Measurements from ENCODE around the gene PPDPF. TPM values are rescaled to one million over a fixed set of nuclear protein-coding genes. Genes with fewer than 3 reads are reported as not detected.

The PPDPF gene
- total RNA-seq, 1 donor from 2014 or later: 4.1 TPM

DNA sequence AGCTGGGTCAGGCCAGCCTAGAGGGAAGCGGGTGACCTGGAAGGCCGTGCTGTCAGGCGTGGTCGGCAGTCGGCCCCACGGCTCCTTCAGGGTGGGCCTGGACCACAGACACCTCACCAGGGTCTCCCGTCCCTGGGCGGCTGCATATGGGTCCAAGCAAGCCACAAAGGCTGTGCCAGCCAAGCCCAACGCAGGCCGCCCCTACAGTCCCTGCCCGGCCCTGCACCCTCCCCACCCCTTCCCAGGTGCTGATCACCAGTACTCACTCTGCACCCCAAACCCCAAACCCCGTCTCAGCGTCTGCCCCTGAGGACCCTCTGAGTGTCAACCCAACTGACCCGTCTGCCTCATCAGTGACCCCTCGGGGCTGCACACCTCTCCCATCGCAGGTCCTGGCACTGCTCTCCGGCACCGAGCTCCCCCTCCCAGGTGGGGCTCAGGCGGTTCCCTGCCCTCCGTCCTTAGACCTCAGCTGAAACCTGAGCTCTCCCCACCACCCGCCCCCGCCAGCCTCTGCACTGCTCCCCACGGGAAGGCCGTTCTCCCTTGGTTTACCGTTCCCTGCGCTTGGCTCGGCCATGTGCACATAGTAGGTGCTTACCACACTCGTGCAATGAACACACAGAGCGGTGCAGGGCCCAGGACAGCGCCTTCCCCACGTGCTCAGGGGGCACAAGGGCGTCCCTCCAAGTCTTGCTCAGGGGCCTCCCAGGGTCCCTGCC lies 1.5 kb upstream of the PPDPF start:
- peaks cover 19% of the 10 kb centered on the region for H3K4me1 ChIP-seq
- H3F3A ChIP-seq (ENCODE audit: low read depth): peaks cover 21% of the 10 kb centered on the region
- H3K36me3 Mint-ChIP-seq: peaks cover 11% of the 10 kb centered on the region
- no peaks in the 10 kb centered on the region for H3K9me3 ChIP-seq (ENCODE audit: low read depth)
- no peak overlapping the region for H3K27ac ChIP-seq
- peak overlapping the region; percentile 87 for H3K4me3 Mint-ChIP-seq
- no peak overlapping the region for H3K9ac ChIP-seq
- peak overlapping the region; percentile 89 for H2AFZ ChIP-seq (replicated peaks)
- peaks cover 19% of the 10 kb centered on the region for H3K27me3 ChIP-seq
- DNase-seq (ENCODE audit: low spot score): no peak
- no peaks in the 10 kb centered on the region for H3K36me3 ChIP-seq
- TF ChIP-seq EZH2phosphoT487 (IDR thresholded peaks at IDR 0.05) (no peak), EZH2 (IDR thresholded peaks at IDR 0.05) (no peak)
- TF ChIP-seq, protein P1, sequence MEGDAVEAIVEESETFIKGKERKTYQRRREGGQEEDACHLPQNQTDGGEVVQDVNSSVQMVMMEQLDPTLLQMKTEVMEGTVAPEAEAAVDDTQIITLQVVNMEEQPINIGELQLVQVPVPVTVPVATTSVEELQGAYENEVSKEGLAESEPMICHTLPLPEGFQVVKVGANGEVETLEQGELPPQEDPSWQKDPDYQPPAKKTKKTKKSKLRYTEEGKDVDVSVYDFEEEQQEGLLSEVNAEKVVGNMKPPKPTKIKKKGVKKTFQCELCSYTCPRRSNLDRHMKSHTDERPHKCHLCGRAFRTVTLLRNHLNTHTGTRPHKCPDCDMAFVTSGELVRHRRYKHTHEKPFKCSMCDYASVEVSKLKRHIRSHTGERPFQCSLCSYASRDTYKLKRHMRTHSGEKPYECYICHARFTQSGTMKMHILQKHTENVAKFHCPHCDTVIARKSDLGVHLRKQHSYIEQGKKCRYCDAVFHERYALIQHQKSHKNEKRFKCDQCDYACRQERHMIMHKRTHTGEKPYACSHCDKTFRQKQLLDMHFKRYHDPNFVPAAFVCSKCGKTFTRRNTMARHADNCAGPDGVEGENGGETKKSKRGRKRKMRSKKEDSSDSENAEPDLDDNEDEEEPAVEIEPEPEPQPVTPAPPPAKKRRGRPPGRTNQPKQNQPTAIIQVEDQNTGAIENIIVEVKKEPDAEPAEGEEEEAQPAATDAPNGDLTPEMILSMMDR (IDR thresholded peaks at IDR 0.05): no peak
- peaks cover 33% of the 10 kb centered on the region for H4K20me1 ChIP-seq (ENCODE audit: low read depth)
- H3K4me1 Mint-ChIP-seq: peaks cover 10% of the 10 kb centered on the region
- H3K27ac Mint-ChIP-seq: no peak overlapping the region
- H3K4me3 ChIP-seq: peak overlapping the region; percentile 74
- H3K9me3 Mint-ChIP-seq: no peaks in the 10 kb centered on the region
- peaks cover 4% of the 10 kb centered on the region for H3K27me3 Mint-ChIP-seq (ENCODE audit: insufficient read depth, low read depth)
- peak overlapping the region; percentile 99 for H3K4me2 ChIP-seq
- H3K79me2 ChIP-seq (ENCODE audit: low read depth): peaks cover 23% of the 10 kb centered on the region

DNA sequence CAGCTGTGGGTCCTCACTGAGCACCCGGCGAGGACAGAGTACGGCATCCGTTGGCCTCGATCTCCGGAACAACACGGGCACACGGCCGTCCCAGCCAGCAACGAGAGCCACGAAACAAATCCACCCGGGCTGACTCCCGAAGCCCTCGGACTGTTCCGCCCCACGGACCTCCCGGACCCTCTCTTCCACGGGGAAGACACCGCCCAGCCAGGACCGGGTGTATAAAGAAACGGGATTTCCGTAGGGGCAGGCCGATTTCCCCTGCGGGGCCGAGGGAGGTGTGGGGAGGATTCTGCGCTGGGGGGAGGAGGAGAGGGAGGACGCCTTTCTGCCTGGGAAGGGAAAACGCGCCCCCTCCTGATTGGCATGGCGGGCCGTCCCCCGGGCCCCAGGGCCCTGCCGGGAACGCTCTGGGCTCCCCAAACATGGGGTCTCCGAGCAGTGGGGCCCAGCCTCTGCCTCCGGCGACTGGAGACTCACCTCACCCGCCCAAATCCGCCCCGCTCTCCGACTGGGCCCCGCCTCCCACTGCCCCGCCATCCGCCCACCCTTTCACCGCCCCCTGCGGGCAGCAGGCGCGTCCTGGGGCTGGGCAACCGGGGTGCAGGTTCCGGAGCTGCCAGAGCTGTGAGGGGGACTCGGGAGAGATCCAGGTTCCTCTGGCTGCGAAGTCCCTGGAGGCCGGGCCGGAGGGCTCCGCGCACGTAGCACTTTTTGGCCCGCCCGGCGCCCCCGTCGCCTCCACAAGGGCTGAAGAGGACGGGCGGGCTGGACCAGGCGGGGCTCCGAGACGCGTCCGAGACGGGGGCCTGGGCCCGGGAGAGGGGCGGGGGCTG lies 679 bp upstream of the PPDPF start:
- peaks cover 28% of the 10 kb centered on the region for H3F3A ChIP-seq (ENCODE audit: low read depth)
- Mint-ChIP-seq H3K4me1 (peaks cover 12% of the 10 kb centered on the region), H3K36me3 (peaks cover 11% of the 10 kb centered on the region), H3K9me3 (no peaks in the 10 kb centered on the region), H3K4me3 (peak overlapping the region; percentile 87), H3K27me3 (ENCODE audit: insufficient read depth, low read depth) (peaks cover 4% of the 10 kb centered on the region), H3K27ac (no peak overlapping the region)
- H3K9ac ChIP-seq: peak overlapping the region; percentile 56
- H3K27ac ChIP-seq: peak overlapping the region; percentile 97
- peaks cover 19% of the 10 kb centered on the region for H3K4me1 ChIP-seq
- H2AFZ ChIP-seq (replicated peaks): peak overlapping the region; percentile 89
- peak; percentile 84 for DNase-seq (ENCODE audit: low spot score)
- H3K4me3 ChIP-seq: peak overlapping the region; percentile 74
- peaks cover 23% of the 10 kb centered on the region for H3K79me2 ChIP-seq (ENCODE audit: low read depth)
- H3K9me3 ChIP-seq (ENCODE audit: low read depth): no peaks in the 10 kb centered on the region
- TF ChIP-seq, protein P1 (IDR thresholded peaks at IDR 0.05): peak; percentile 31
- TF ChIP-seq EZH2 (IDR thresholded peaks at IDR 0.05): peak; percentile 56
- no peak for TF ChIP-seq EZH2phosphoT487 (IDR thresholded peaks at IDR 0.05)
- peaks cover 19% of the 10 kb centered on the region for H3K27me3 ChIP-seq
- H3K36me3 ChIP-seq: no peaks in the 10 kb centered on the region
- peak overlapping the region; percentile 99 for H3K4me2 ChIP-seq
- peaks cover 33% of the 10 kb centered on the region for H4K20me1 ChIP-seq (ENCODE audit: low read depth)

DNA sequence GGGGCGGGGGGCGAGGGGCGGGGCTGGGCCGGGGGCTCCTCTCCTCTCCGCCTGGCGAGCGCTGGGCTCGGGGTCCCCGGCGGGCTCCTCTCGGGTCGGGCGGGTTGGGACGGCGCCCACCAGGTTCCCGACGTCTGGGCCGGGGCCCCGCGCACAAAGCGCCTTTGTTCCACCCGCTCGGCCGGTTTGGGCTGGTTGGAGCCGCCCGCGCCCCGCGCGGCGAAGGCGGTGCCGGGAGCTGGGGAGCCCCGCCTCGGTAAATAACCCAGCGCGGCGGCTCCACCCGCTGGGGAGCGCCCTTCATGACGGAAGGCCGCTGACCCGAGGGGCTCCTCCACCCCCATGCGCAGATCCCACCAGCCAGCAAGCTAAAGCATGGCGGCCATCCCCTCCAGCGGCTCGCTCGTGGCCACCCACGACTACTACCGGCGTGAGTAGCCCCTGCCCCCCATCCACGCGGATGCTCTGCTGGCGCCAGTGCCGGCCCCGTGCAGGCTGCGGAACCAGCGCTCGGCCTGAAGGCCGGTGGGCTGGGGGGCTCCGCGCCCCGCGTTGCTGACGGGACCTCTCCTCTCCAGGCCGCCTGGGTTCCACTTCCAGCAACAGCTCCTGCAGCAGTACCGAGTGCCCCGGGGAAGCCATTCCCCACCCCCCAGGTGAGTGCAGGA lies 503 bp downstream of the PPDPF start:
- peaks cover 11% of the 10 kb centered on the region for H3K36me3 Mint-ChIP-seq
- Histone ChIP-seq H3K9me3 (ENCODE audit: low read depth) (no peaks in the 10 kb centered on the region), H3K4me3 (peak overlapping the region; percentile 74), H3K27me3 (peaks cover 19% of the 10 kb centered on the region), H2AFZ (replicated peaks) (peak overlapping the region; percentile 32), H3K79me2 (ENCODE audit: low read depth) (peaks cover 23% of the 10 kb centered on the region), H3K36me3 (no peaks in the 10 kb centered on the region), H3K4me1 (peaks cover 19% of the 10 kb centered on the region), H3F3A (ENCODE audit: low read depth) (peaks cover 32% of the 10 kb centered on the region), H3K9ac (peak overlapping the region; percentile 96), H3K4me2 (peak overlapping the region; percentile 99), H4K20me1 (ENCODE audit: low read depth) (peaks cover 36% of the 10 kb centered on the region), H3K27ac (peak overlapping the region; percentile 97)
- H3K27ac Mint-ChIP-seq: no peak overlapping the region
- H3K27me3 Mint-ChIP-seq (ENCODE audit: insufficient read depth, low read depth): peaks cover 3% of the 10 kb centered on the region
- H3K4me3 Mint-ChIP-seq: peak overlapping the region; percentile 94
- H3K9me3 Mint-ChIP-seq: no peaks in the 10 kb centered on the region
- DNase-seq (ENCODE audit: low spot score): peak; percentile 91
- TF ChIP-seq, protein P1 (IDR thresholded peaks at IDR 0.05): peak; percentile 7
- no peak for TF ChIP-seq EZH2 (IDR thresholded peaks at IDR 0.05)
- H3K4me1 Mint-ChIP-seq: peaks cover 13% of the 10 kb centered on the region
